OCI-LY1 (cell line): ENCODE measurements around the gene SLC35F3.

ENCODE experiments used
- H2AFZ ChIP-seq: fragments of 200-600 bp; sonication (generic), shearing (Covaris generic); 2 replicates; pipeline ENCODE4 v1.6.0; 2014; ENCODE audit warnings: antibody characterized with exemption, mild to moderate bottlenecking, low read length
- H3F3A ChIP-seq: fragments of 200-600 bp; sonication (generic), shearing (Covaris generic); 2 replicates; pipeline ENCODE4 v1.6.0; 2014; ENCODE audit warnings: mild to moderate bottlenecking, antibody characterized with exemption, low read length, moderate library complexity; ENCODE audit not compliant: insufficient read depth
- H3K27ac ChIP-seq: fragments of 200-600 bp; sonication (generic); 2 replicates; pipeline ENCODE4 v1.5.1; 2014; ENCODE audit warnings: low read length, mixed run types, mild to moderate bottlenecking, low read depth; ENCODE audit not compliant: poor library complexity, severe bottlenecking
- H3K27me3 ChIP-seq: fragments of 200-600 bp; sonication (generic); 2 replicates; pipeline ENCODE4 v1.6.0; 2014; ENCODE audit warnings: antibody characterized with exemption, mild to moderate bottlenecking, low read length, moderate library complexity; ENCODE audit not compliant: insufficient read depth
- H3K36me3 ChIP-seq: fragments of 200-600 bp; sonication (generic); 2 replicates; pipeline ENCODE4 v1.6.1; 2014; ENCODE audit warnings: mild to moderate bottlenecking, antibody characterized with exemption, low read length, moderate library complexity, mixed read lengths; ENCODE audit not compliant: insufficient read depth
- H3K4me1 ChIP-seq: fragments of 200-600 bp; sonication (generic); 2 replicates; pipeline ENCODE4 v1.5.1; 2014; ENCODE audit warnings: mild to moderate bottlenecking, low read length, moderate library complexity; ENCODE audit not compliant: insufficient read depth, severe bottlenecking
- H3K4me2 ChIP-seq: fragments of 200-600 bp; sonication (generic), shearing (Covaris generic); 2 replicates; pipeline ENCODE4 v1.6.1; 2014; ENCODE audit warnings: low read length
- H3K4me3 ChIP-seq: fragments of 200-600 bp; sonication (generic); 2 replicates; pipeline ENCODE4 v1.5.1; 2014; ENCODE audit warnings: low read length, low read depth, mild to moderate bottlenecking, mixed read lengths; ENCODE audit not compliant: poor library complexity, severe bottlenecking
- H3K79me2 ChIP-seq: fragments of 200-600 bp; shearing (Covaris generic); 2 replicates; pipeline ENCODE4 v1.6.1; 2016; ENCODE audit warnings: mixed run types, low read length, mixed read lengths; ENCODE audit not compliant: insufficient read depth
- H3K9ac ChIP-seq: fragments of 200-600 bp; sonication (generic), shearing (Covaris generic); 2 replicates; pipeline ENCODE4 v1.6.1; 2014; ENCODE audit warnings: mild to moderate bottlenecking, low read length, mixed read lengths
- H3K9me2 ChIP-seq: fragments of 200-600 bp; sonication (generic), shearing (Covaris generic); 2 replicates; pipeline ENCODE4 v1.6.1; 2014; ENCODE audit warnings: low read depth, mild to moderate bottlenecking, low read length, mixed read lengths
- H3K9me3 ChIP-seq: fragments of 200-600 bp; shearing (Covaris generic); 2 replicates; pipeline ENCODE4 v1.6.1; 2014; ENCODE audit warnings: low read length, mixed read lengths
- H4K20me1 ChIP-seq: fragments of 200-600 bp; sonication (generic), shearing (Covaris generic); 2 replicates; pipeline ENCODE4 v1.6.0; 2016; ENCODE audit warnings: mild to moderate bottlenecking, low read length; ENCODE audit not compliant: insufficient read depth
- CTCF ChIP-seq: fragments of 200-600 bp; sonication (generic), shearing (Covaris generic); IDR thresholded peaks from 2 replicates; pipeline ENCODE4 v1.5.1; 2017; ENCODE audit warnings: mild to moderate bottlenecking, antibody characterized with exemption, low read length, moderate library complexity, mixed read lengths
- EZH2 ChIP-seq: fragments of 200-600 bp; sonication (generic), shearing (Covaris generic); IDR thresholded peaks from 2 replicates; pipeline ENCODE4 v1.8.0; 2017; ENCODE audit warnings: borderline replicate concordance, mixed run types, mild to moderate bottlenecking, antibody characterized with exemption, low read length, moderate library complexity, mixed read lengths

The SLC35F3 gene

GRCh38 chr1:234083460-234083859, 179.0 kb downstream of the SLC35F3 start:
- no peak for TF ChIP-seq CTCF
- TF ChIP-seq EZH2: no peak
- Histone ChIP-seq H3K27ac (no peak overlapping the region), H4K20me1 (no peaks in the 10 kb centered on the region), H3K9me2 (no peaks in the 10 kb centered on the region), H2AFZ (no peak overlapping the region), H3K4me1 (no peaks in the 10 kb centered on the region), H3K9me3 (no peaks in the 10 kb centered on the region), H3K9ac (no peak overlapping the region), H3K79me2 (no peaks in the 10 kb centered on the region), H3K27me3 (no peaks in the 10 kb centered on the region), H3F3A (no peaks in the 10 kb centered on the region), H3K36me3 (no peaks in the 10 kb centered on the region), H3K4me2 (no peak overlapping the region), H3K4me3 (no peak overlapping the region)

DNA sequence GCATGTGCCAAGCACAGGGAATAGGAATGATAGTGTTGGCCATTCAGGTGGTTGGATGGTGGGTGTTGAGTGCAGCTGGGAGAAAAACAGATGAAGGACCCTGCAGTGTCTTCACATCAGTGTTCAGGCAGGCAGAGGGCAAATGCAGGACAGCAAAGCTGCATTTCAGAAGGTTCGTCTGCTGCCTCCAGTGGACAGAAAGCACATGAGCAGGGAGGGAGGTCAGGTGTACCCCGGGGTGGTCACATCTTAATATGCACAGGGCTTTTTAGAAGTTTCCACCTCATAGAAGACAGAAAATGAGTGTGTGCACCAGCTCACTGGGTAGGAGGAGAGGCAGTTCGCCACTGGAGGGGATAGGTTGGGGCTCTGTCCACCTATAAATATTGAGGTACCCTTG, 184.9 kb downstream of the SLC35F3 start:
- Histone ChIP-seq H2AFZ (no peak overlapping the region), H3K9ac (no peak overlapping the region), H3K79me2 (no peaks in the 10 kb centered on the region), H3K4me3 (no peak overlapping the region), H4K20me1 (no peaks in the 10 kb centered on the region), H3F3A (no peaks in the 10 kb centered on the region), H3K36me3 (no peaks in the 10 kb centered on the region), H3K9me2 (no peaks in the 10 kb centered on the region), H3K4me1 (no peaks in the 10 kb centered on the region), H3K4me2 (no peak overlapping the region), H3K27me3 (no peaks in the 10 kb centered on the region), H3K27ac (no peak overlapping the region), H3K9me3 (no peaks in the 10 kb centered on the region)
- TF ChIP-seq EZH2 (no peak), CTCF (peak; percentile 32)

- Histone ChIP-seq H3K9ac (no peak overlapping the region), H3K4me3 (no peak overlapping the region), H3K27ac (no peak overlapping the region), H3K4me2 (no peak overlapping the region), H3F3A (no peaks in the 10 kb centered on the region), H3K4me1 (no peaks in the 10 kb centered on the region), H3K36me3 (no peaks in the 10 kb centered on the region), H4K20me1 (no peaks in the 10 kb centered on the region), H2AFZ (no peak overlapping the region), H3K9me3 (no peaks in the 10 kb centered on the region), H3K79me2 (no peaks in the 10 kb centered on the region), H3K27me3 (no peaks in the 10 kb centered on the region), H3K9me2 (no peaks in the 10 kb centered on the region)
- TF ChIP-seq CTCF (no peak), EZH2 (no peak)
Measured at GRCh38 chr1:234090212-234091064, 186.0 kb downstream of the SLC35F3 start.
